NB4 (cell line): Measurements from ENCODE around the gene ORMDL3.

Source experiments
- CTCF ChIP-seq: IDR thresholded peaks from one replicate; pipeline ENCODE4 v1.5.1; 2012; ENCODE audit warnings: low read depth, low read length
- MYC ChIP-seq: IDR thresholded peaks from 2 replicates; pipeline ENCODE4 v1.6.1; 2011; ENCODE audit warnings: low read depth, low read length
- POLR2A ChIP-seq: IDR thresholded peaks from 2 replicates; pipeline ENCODE4 v1.6.1; 2011; ENCODE audit warnings: mild to moderate bottlenecking; ENCODE audit not compliant: insufficient read length; ENCODE audit errors: extremely low read depth

GRCh38 chr17:39926588-39927100 lies 757 bp downstream of the ORMDL3 start:
- TF ChIP-seq MYC (no peak), CTCF (no peak), POLR2A (no peak)
